Ectodermal cell (in vitro differentiated cells): ENCODE measurements around the gene OR2AG1.

Experiments
- H3K27ac ChIP-seq: 2 replicates; pipeline ENCODE4 v1.7.0; 2013; ENCODE audit warnings: mild to moderate bottlenecking, low read depth, low read length; ENCODE audit not compliant: insufficient read depth, poor library complexity, severe bottlenecking
- H3K27me3 ChIP-seq: 2 replicates; pipeline ENCODE4 v1.7.0; 2013; ENCODE audit warnings: mild to moderate bottlenecking, low read length; ENCODE audit not compliant: insufficient read depth, control insufficient read depth, poor library complexity, severe bottlenecking
- H3K36me3 ChIP-seq: one replicate; pipeline ENCODE4 v1.7.0; 2013; ENCODE audit warnings: low read length; ENCODE audit not compliant: control insufficient read depth, insufficient read depth
- H3K4me1 ChIP-seq: one replicate; pipeline ENCODE4 v1.7.0; 2013; ENCODE audit warnings: low read length; ENCODE audit not compliant: control insufficient read depth, insufficient read depth
- H3K4me3 ChIP-seq: 2 replicates; pipeline ENCODE4 v1.7.0; 2013; ENCODE audit warnings: low read depth, low read length, control low read depth; ENCODE audit not compliant: insufficient read depth
- H3K9me3 ChIP-seq: 2 replicates; pipeline ENCODE4 v1.7.0; 2013; ENCODE audit warnings: mild to moderate bottlenecking, low read length, moderate library complexity; ENCODE audit not compliant: control insufficient read depth
- WGBS, 2 experiments: methylation state at CpG; one replicate each; pipeline ENCODE4 v1.1.7; 2013; ENCODE audit warnings: missing lambda C conversion rate in 2 of 2; 5-methylcytosine and 5-hydroxymethylcytosine counted together

OR2AG1 gene

DNA sequence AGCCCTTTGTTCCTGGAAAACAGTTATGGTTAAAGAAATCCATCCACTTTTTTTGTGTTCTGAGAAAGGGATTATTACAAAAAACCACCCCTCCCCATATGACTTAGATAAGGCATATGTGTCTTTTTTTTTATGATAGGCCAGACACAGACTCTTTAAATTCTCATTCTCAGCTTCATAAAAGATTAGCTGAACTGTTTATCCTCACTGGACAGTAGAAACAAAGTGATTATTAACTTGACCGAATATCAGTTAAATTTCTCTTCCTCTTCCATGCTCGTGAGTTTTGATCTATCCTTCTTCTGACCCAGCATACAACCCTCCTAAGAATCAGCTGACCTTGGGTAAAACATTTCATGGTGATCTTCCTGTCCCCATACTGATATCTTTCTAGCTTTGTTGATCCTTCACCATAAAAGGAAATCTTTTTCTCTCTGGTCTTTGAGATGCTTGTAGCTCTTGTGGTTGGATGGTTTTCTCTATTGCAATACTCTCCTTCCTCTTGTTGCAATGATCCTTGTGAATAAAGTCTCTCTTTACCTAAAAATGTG, 37.3 kb upstream of the OR2AG1 start:
- H3K4me1 ChIP-seq, result no peaks in the 10 kb centered on the region
- no peaks in the 10 kb centered on the region for H3K9me3 ChIP-seq
- 95 to 97% methylated on average over 2 of the region's 2 CpGs for WGBS, 2 experiments
- H3K27ac ChIP-seq, result no peak overlapping the region
- H3K27me3 ChIP-seq, result no peaks in the 10 kb centered on the region
- H3K36me3 ChIP-seq, result no peaks in the 10 kb centered on the region
- no peak overlapping the region for H3K4me3 ChIP-seq

DNA sequence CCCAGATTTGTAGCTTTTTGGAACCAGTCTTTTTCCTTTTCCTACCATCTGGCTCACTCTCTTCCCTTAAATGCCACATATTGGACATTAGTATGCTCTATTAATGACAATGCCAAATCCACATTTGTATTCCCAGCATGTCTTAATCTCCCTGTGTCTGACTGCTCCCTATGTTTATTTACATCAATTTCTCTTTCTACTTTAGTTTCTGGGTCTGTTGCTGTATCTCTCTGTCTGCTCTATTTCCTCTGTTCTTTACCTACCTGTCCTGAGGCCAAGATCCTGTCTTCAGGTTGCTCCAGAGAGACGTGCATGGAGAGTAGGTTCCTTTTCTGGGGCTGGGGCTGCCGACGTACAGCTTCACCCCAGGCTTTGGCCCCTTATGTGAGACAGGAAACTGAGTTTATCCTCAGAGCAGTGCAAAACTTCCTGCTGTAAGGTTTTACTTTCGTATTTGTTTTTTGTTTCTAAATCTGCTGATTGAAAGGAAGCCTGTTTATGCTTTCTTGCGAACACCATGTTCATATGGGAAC, 36.7 kb upstream of the OR2AG1 start:
- Histone ChIP-seq H3K9me3 (no peaks in the 10 kb centered on the region), H3K4me3 (no peak overlapping the region), H3K36me3 (no peaks in the 10 kb centered on the region), H3K27ac (no peak overlapping the region), H3K27me3 (no peaks in the 10 kb centered on the region), H3K4me1 (no peaks in the 10 kb centered on the region)
- WGBS, 2 experiments, result 92 to 93% methylated on average over 5 of the region's 5 CpGs

DNA sequence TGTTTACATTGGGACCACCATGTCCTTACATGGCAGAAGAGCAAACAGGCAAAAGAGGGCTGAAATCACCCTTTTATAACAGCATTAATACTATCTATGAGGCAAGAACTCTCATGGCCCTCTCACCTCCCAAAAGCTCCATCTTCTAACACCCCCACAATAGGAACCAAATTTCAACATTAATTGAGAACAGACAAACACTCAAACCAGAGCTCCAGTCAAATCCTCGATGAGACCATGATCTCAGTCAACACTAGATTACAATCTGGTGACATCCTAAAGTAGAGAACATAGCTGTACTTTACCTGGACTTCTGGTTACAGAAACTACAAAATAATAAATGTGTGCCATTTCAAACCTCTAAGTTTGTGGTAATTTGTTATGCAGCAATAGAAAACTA, 36.2 kb upstream of the OR2AG1 start:
- Histone ChIP-seq H3K27me3 (no peaks in the 10 kb centered on the region), H3K4me3 (no peak overlapping the region), H3K9me3 (no peaks in the 10 kb centered on the region), H3K36me3 (no peaks in the 10 kb centered on the region), H3K4me1 (no peaks in the 10 kb centered on the region), H3K27ac (no peak overlapping the region)
- 91 to 94% methylated on average over 1 of the region's 1 CpG for WGBS, 2 experiments

DNA sequence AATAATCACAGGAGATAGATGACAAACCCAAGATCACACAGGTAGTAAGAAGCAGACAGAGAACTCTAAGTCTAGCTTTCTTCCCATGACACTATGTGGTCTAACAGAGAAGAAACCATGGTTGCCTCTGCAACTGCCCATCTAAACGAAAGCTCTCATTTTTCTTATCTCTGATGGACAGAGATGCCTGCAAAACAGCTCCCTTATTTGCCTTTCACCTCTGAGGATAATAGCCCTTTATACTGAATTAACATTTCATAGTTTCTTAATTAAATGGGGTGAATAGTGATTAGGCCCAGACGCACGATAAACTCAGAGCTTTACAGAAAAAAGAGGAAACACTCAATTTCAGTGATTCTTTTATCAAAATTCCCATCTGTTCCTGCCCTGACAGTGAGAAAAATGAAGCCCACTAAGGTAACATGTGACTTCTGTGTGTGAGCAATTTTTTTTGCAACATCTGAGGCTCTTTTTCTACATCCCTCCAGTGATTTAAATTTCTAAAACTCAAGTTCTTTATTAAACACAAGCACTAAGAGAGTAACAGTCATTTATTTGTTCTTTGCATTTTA, 35.6 kb upstream of the OR2AG1 start:
- Histone ChIP-seq H3K4me3 (no peak overlapping the region), H3K4me1 (no peaks in the 10 kb centered on the region), H3K27ac (no peak overlapping the region), H3K27me3 (no peaks in the 10 kb centered on the region), H3K36me3 (no peaks in the 10 kb centered on the region), H3K9me3 (no peaks in the 10 kb centered on the region)
- 95% methylated on average over 3 of the region's 3 CpGs for WGBS, 2 experiments

DNA sequence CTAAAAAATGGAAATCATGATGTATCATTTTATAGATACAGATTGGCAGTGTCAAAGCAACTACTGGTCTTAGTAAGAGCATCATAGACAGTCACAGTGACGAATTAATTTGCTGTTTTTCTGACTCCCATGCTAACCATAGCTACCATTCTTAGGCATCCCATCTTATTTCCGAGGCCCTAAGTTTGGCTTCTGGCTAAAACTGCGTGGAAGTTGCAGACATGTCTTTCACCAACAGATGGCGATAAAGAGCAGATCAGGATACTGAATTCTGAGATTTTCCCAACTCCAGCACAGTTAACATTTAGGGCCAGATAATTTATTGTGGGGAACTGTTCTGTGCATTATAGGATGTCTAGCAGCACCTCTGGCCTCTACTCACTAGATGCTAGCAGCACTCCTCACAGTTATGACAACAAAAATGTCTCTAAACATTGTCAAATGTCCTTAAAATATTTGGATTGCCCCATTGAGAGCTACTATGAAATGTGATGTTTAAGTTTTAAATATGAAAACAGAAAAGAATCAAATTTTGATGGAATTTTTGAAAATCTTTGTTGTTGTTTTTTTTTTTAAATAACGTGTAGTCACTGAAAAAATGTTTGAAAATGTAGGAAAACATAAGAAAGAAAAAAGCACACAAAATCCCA, 27.4 kb upstream of the OR2AG1 start:
- Histone ChIP-seq H3K27me3 (no peaks in the 10 kb centered on the region), H3K4me1 (no peaks in the 10 kb centered on the region), H3K36me3 (no peaks in the 10 kb centered on the region), H3K4me3 (no peak overlapping the region), H3K9me3 (no peaks in the 10 kb centered on the region), H3K27ac (no peak overlapping the region)
- WGBS, 2 experiments, result 14 to 18% methylated on average over 4 to 5 of the region's 5 CpGs

DNA sequence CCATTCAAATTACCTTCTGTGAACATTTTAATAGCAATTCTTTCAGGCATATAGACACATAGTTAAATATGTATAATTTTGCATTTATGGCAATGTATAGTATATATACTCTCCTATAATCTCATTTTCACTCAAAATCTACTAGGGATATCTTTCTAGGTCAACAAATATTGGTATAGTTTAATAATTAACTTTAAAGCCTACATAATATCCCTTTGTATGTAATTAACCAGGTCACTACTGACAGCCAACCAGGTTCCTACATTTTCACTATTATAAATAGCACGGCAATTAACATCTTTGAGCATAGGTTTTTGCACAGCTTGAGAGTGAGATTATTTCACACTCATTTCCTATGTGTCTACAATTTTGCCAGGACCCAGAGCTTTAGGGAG, 26.9 kb upstream of the OR2AG1 start:
- Histone ChIP-seq H3K4me3 (no peak overlapping the region), H3K36me3 (no peaks in the 10 kb centered on the region), H3K9me3 (no peaks in the 10 kb centered on the region), H3K27ac (no peak overlapping the region), H3K4me1 (no peaks in the 10 kb centered on the region), H3K27me3 (no peaks in the 10 kb centered on the region)
- 86 to 100% methylated on average over 1 of the region's 1 CpG for WGBS, 2 experiments

DNA sequence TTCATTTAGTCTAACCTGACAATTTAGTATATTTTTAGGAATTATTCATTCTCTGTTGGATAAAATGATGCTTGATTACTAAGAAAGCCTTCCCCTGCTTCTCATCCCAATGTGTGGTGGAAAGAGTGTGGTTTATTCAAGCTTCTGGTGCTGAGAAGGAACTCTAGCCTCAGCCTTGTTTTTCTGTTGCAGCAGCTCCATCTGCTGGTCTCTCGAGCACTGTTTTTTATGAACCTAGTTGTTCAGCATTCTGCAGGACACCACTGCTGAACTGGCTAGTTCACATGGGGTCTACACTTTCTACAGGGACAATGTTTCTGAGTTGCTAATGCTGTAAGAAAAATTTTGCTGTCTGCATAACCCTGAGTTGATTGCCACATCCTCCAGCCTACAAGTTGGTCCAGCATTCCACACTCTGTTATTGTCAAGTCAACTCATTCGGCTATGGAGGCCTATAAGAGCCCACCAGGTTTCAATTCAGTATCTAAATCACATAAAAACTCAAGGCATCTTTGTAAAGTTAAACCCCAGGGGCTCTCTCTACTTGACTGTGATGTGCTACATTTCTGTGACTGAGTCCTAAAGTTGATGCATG, 25.4 kb upstream of the OR2AG1 start:
- Histone ChIP-seq H3K9me3 (no peaks in the 10 kb centered on the region), H3K4me3 (no peak overlapping the region)
- 46 to 47% methylated on average over 2 of the region's 2 CpGs for WGBS, 2 experiments

DNA sequence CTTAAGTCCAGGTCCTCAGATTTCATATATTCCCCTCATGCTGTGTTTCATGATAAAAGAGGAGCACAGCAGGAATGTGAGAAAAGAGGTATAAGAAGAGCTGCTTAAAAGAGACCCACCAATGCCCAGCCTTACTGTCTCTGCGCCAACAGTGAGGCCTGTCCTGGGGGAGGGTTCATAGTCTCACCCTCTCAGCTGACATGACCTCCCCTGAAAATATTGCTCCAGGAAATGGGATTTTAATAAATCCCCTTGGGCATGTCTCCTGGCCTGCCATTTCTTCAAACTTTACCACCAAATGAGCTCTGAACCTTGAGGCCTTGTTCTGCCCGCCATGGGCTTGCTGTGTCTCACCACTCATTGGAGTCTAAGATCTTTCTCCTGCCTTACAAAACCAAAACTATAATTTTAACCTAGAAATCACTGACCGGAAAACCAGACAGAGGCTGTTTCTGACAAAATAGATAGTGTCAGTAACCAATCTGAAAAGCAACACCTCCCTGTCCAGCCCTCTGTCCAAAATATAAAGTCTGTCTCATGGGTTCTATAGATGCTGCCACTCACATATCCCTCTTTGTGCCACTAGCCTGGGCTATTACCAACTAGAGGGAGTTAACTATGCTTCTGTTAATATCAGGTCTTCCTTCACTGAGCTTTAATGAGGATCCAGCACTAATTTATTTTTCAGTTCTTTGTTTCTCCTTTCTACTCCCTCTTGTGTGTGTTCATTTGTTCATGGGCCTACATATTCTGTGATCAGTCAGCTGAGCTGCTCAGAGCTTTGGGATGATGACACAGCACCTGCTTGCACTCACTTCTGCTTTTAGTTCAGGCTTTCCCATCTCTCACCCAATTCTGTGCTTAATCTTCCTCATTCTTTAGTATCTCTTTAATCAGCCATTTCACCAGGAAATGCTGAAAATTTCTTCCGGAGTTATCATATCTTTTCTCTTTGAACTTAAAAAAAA, 10.6 kb upstream of the OR2AG1 start, which contains the start of gene OR2AG2:
TSS of gene OR2AG2 (minus strand) at position 51 of the 968 bp plus-strand sequence. CDS start 3,019 bp downstream, outside the sequence.
- Histone ChIP-seq H3K9me3 (no peaks in the 10 kb centered on the region), H3K27ac (no peak within 1 kb of the TSS), H3K36me3 (no peaks in the 10 kb centered on the region), H3K4me1 (no peaks in the 10 kb centered on the region), H3K27me3 (no peaks in the 10 kb centered on the region), H3K4me3 (no peak within 1 kb of the TSS)
- 94 to 98% methylated on average over 4 of the region's 4 CpGs for WGBS, 2 experiments

More for the DNA sequence above, 25.4 kb upstream of the OR2AG1 start:
- H3K27ac ChIP-seq, result no peak overlapping the region
- no peaks in the 10 kb centered on the region for H3K4me1 ChIP-seq
- H3K27me3 ChIP-seq, result no peaks in the 10 kb centered on the region
- no peaks in the 10 kb centered on the region for H3K36me3 ChIP-seq

DNA sequence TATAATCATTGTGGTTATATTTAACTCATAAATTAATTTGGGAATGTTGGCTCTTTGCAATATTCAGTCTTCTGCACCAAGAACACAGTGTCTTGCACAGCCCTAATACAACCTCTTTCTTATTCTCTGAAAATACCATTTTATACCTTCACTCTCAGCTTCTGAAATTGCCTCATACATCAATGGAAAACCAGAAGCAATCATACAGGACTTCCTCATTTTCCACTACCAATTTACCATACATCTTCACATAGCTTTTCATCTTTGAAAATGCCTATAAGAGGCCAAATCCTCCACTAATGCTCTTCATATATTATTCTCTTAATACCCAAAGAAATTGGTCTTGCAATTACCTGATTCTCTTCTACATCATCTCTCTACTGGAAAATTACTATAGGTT, 4.3 kb upstream of the OR2AG1 start:
- no peaks in the 10 kb centered on the region for H3K27me3 ChIP-seq
- H3K27ac ChIP-seq, result no peak overlapping the region
- H3K4me3 ChIP-seq, result no peak overlapping the region
- no peaks in the 10 kb centered on the region for H3K36me3 ChIP-seq
- H3K9me3 ChIP-seq, result no peaks in the 10 kb centered on the region
- H3K4me1 ChIP-seq, result no peaks in the 10 kb centered on the region
